AML-193 (cell line): ENCODE measurements around the gene KIF26B.

Experiments used
- DNase-seq, 2 experiments: peaks; one replicate each; lab custom pipeline; 2025; lab: John Stamatoyannopoulos, UW

Gene KIF26B

DNA sequence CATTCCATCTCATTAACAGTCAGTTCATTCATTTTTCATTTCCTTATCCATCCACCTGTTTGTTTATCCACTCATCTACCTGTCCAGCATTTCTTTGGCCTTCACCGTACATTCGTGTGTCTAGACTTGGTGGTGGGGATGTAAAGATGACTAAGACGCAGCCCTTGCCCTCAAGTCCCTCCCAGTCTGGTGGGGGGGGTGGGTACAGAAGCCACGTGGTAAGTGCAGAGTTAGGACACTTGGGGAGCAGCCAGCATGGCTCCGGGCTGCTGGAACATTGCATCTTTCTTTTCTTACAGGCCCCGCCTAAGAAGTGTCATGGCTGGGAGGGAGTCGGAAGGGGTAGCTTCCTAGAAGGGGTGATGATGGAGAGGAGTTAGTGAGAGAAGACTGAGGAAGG, 17.2 kb downstream of the KIF26B start:
- no peak for DNase-seq

DNA sequence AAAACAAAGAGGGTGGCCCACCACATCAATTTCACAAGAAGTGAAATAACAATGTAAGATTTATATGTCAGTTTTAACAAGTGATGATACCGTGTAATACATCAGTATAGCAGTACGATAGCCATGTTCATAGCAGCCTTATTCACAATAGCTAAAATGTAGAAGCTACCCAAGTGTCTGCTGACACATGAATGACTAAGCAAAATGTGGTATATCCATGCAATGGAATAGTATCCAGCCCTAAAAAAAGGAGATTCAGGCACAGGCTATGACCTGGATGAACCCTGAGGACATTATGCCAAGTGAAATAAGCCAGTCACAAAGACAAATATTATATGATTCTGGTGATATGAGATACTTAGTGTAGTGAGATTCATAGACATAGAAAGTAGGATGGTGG, 18.0 kb downstream of the KIF26B start:
- no peak for DNase-seq

DNA sequence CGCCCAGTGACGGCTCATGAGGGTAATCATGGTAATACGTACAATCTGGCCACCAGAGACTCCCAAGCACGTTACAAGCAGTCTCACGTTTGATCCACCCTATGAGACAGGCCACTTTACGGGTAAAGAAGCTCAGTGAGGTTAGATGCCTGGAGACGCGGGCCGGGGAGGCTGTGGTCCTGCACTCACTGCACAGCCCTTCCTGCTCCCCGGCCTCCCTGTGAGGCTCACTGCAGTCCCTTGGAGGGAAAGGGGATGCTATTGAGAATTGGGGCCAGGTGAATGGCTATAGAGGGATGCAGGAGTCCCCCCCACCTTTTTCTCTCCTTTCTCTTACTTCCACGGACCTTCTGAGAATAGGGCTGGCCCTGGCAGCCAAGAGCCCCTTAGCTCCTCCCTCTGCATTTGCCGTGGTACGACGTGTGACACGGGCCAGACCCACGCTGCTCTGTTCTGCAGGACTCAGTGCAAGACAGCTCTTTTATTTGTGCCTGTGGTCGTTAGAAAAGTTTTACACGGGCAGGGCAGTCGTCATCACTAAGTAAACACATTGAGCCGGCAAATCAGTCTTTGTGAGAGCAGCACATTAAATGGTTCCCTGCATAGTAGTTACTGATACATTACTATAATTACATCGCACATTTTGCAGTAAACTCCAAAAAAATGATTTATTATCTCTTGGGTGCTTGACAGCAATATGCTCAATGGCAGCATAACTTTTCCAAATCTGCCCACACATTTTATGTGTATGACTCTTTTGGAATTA, 18.8 kb downstream of the KIF26B start:
- no peak for DNase-seq

DNA sequence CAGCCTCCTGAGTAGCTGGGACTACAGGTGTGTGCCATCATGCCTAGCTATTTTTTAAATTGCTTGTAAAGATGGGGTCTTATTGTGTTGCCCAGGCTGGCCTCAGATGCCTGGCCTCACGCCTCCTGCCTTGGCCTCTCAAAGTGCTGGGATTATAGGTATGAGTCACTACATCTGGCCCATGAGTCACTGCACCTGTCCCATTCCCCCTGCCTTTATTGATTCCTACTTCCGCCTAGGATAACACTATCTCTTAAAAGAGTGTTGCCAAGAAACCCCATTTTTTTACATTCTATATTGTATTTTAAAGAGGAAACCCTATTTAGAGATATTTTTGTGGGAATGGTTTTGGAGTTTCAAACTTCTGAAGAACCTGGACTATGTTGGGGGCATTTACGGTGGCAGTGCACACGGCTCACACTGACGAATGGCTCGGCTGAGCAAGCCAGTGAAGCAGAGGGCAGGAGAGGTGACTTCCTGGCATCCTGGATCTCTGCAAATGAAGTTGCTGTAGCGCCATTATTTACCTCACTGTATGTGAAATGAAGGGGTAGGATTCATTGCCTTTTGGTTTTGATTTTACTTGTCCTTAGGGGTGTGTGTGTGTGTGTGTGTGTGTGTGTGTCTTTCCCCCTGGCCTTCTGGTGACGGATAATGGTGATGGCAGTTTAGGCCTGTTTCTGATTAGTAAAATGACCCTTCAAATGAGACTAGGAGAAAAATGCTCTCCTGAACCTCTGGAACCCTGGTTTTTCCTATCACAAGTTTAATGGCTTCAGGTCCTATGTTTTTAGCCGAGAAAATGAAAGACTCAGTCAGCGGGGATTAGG, 22.5 kb downstream of the KIF26B start:
- no peak for DNase-seq

DNA sequence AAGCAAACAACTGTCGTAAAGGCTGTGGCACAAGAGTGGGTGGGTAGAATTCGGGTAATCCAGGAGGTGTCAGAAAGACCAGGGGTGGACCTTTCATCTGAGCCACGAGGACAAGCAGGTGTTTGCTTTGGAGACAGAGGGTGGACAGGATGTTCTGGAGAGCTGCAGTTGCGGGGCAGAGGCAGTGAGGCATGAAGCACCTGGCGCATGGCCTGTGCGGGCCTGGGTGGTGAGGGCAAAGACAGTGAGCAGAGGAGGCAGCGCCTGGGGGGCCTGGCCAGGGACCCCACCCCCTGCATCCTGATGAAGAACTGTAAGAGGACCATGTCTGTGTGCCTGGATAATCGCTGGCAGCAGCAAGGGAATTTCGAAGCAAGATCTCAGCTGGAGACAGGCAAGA, 24.9 kb downstream of the KIF26B start:
- DNase-seq, result no peak

DNA sequence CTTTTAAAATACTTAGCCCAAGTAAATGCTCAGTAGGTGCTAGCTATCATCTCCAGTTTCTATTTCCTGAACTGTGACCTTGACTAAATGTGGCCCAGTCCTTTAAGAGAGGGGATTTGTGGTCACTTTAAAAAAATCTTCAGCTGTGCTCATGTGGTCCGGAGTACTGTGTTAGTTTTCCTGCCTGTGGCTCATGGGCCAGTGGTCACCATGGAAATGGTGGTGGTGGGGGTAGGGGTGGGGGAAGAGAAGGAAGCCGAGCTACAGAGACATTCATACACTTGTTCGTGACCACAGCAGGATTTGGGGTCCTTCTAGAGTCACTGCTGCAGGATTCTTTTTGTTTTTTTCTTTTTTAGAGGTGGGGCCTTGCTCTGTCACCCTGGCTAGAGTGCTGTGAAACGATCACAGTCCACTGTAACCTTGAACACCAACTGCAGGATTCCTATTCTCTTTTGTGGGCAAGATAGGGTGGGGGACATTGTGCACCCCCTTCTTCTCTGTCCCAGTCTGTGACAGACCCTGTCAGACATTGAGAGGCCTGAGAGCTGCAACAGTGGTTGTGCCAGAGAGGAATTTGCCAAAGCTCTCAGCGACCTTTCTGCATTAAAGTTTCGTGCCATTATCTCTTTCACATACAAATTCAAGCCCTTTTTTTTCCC, 25.8 kb downstream of the KIF26B start:
- DNase-seq, result no peak

DNA sequence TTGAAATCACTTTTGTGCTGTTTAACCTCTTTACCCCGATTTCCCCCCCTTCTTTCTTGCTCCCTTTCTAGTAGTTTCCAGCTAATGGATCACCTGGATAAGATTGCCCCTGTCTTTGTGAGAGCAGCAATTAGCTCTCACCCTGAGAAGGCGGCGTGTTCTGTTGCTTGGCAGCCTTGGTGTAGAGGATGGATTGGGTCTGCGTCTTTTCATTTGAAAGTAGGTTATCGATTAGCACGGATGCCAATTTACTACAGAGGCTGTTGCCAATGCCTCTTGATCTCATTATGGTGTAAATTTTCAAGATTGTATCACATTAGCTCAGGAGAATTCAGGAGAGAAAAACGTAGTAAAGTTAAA, 26.4 kb downstream of the KIF26B start:
- no peak for DNase-seq

DNA sequence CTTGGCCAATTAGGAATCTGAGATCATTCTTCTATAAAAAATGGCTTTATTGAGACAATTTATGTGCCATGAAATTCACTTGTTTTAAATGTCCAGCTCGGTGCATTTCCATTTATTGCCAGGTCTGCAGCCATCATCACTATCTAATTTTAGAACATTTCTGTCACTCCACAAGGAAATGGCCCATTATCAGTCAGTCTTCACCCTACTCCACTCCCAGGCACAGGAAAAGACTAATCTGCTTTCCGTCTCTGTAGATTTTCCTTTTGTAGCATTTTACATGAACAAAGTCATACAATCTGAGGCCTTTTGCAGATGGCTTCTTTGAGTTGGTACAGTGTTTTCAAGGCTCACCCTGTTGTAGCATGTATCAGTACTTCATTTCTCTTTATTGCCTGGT, 27.2 kb downstream of the KIF26B start:
- no peak for DNase-seq

DNA sequence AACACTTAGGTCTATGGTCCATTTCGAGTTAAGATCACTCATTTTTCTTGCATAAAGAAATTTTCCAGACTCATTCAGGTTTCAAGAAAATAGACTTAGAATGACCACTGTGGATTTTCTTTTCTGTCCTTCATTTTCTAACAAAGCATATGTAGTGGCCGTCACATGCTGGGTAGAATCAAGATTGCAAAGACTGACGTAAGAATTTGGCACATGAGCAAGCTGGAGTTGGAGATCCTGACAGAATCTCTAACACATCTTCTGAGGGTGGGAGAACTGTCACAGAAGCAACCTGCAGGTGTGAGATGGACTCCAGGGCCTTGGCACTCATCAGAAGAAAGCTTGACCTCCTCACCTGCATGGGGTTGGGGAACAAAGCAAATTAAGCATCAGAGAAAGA, 28.6 kb downstream of the KIF26B start:
- DNase-seq, result no peak

DNA sequence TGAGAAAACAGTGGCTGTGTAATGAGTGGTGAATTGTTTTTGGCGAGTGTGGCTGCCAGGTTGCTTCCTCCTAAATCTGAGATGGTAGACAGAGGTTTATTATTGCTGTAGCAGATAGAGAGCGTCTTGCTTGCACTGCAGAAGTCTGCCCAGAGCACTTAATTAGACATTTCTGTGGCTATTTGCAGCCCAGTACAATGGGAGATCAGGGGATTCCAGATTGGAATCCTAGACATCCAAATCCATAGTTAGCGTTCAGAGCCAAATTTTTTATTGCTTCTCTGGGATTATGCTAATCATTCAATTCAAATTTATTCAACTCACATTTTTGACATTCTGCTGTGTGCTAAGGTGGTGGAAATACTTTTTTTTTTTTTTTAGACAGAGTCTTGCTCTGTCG, 30.0 kb downstream of the KIF26B start:
- DNase-seq, result no peak

DNA sequence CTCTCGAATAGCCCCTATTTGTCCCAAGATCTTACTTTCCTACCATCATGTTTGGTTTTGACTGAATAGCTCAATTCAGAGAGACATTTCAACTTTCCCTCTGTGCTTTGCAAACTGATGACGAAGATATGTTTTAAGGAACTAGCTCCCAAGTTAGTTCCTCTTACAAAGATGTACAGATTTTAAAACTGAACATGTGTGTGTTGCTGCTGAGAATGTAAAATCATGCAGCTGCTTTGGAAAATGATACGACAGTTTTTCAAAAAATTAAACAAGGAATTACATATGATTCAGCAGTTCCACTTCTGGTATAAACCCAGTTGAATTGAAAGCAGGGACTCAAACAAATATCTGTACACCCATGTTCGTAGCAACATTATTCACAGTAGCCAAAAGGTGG, 33.6 kb downstream of the KIF26B start:
- peak in 1 of 2 experiments; percentile 2 for DNase-seq

DNA sequence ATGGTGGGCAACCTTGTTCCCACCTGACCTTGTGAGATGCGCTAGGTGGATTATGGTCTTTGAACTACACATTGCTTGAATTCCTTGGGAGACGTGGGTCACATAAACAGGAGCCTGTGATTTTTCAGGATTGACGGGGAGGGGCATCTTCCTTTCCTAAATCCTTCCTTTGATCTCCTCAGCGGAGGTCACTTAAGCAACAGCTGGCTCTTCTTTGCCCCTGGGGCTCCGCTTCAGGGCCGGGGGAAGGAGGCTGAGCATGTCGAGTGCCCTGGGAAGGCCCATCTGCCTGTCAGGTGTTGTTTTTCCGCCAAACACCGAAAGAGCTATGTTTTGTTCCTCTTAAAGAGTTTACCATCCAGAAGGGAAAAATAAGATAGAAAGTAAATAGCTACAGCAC, 40.6 kb downstream of the KIF26B start:
- DNase-seq, result no peak

DNA sequence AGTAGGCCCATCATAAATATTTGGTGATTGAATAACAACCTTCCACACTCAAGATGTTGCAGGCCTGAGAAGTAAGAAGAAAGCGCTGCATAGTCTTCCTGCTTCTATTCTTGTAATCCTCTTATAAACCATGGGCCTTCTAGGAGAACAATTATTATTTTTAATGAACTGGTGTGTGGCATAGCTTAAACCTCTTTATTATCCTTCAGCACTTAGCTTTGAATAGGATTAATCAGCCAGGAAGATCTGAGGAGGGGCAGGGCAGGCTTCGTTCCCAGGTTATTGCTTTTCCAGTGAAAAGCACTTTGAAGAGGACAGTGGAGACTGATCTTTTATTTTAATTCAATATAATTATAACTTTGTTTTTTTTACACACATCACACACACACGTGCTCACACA, 42.3 kb downstream of the KIF26B start:
- DNase-seq, result no peak

DNA sequence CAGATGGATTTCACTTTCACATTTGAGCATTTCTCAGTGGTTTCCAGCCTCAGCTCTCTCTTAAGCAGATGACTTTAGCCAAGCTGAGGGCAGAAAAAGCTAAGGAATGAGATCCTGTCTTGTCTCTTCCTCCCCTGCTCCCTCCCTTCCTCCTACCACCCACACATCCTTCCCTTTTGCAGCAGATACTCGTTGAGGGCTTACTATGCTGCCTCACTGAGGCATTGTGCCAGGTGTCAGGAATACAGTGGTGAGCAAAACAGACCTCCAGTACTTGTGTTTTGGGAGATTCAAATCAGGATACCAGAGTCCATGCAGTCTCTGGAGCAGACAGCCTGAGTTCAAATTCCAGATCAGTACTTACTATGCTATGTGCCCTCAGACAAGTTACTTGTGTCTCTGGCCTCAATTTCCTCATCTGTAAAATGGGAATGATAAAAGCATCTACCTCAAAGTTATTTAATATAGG, 43.2 kb downstream of the KIF26B start:
- no peak for DNase-seq

DNA sequence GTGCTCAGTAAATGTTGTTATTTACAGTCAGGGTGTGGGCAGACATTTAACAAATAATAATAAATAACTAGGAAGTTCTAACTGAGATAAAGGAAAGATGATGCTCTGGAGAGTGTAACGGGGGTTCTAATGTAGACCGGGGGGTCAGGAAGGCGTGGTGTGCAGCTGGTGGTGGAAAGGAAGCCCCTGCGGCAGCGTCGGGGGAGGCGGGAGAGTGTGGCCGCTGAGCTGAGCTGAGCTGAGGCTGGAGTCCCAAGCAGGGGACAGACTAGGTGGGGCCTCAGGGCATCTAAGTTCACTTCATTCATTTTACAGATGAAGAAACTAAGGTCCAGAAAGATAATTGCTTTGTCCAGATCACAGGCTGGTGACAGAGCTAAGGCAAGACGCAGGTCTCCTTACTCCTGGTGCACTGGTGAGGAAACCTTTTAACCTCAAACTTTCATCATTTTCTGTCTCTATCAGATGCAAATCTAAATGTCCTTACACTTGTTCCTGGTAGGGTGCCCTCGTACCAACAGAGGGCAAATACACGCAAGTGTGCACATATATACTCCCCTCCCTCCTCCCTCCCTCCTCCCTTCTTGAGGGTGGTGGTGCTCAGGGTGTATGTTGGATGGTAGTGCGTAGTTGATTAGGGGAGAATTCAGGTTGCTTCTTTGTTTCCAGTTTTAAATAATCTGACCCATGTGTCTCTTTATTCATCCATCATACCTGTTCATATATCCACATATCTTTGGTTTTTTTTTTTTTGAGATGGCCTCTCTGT, 44.1 kb downstream of the KIF26B start:
- no peak for DNase-seq

DNA sequence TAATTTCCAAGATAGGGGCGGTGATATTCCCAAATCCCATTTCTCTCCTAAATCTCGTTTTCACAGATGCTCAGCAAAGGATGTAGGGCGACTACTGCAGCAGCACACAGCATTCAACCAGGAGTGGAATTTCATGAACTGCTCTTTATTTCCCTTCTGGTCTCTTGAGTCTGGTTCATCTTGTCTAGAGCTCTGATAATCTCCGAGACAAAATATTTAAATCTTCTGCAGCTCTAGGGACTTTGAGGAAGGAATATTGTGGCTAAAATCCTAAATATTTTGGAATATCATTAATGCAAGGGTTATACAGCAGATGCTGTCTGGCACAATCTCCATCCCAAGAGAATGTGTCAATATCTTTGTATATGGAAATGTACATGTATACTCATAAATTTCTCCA, 45.4 kb downstream of the KIF26B start:
- DNase-seq, result no peak

DNA sequence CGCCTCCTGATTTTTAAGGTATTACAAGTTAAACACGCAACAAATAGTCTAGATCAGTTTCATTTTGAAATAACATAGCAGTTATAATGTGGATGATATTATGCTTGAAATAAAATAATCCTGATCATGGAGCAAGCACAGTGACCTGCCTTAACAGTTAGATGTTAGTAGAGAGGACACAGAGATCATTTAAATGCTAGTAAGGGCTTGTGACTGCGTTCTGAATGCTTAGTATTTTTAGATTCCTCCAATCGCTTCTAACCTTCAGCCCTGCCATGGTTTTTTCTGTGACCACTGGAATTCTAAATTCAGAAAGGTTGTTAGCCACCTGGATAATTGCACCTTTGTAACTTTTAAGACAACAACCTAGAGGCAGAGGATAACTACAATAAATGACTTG, 46.4 kb downstream of the KIF26B start:
- DNase-seq, result no peak

DNA sequence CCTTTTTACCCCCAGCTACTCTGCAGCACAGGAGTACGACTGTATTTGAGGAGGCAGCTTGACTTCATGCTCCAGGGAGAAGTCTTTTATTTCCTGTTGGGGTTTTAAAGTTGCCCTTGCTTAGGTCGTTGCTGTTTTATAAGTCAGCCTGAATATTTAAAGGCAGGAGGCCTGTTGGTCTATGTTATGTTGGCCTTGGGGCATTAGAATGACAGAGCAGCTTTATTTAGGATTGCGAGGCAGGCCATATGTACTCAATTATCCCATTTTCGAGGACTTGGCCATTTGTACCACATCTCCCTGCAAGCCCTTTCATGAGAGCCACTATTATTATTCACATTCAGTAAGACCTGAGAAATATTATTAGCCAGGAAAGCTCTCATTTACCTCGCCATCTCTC, 47.0 kb downstream of the KIF26B start:
- no peak for DNase-seq

DNA sequence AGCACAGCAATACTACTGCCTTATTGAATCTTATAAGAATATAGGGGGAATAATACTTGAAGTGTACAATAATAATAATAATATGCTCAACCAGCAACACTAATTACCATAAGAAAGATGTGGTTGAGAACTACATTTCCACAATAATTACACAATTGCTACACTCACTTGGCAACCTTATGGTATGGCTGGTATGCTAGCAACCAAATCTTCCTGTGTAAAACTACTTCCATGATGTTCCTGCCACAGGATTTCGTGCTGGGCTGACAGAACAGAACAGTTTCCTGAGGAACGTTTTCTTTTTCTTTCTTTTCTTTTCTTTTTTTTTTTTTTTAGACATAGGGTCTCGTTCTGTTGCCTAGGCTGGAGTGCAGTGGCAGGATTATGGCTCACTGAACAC, 50.6 kb downstream of the KIF26B start:
- DNase-seq, result no peak

DNA sequence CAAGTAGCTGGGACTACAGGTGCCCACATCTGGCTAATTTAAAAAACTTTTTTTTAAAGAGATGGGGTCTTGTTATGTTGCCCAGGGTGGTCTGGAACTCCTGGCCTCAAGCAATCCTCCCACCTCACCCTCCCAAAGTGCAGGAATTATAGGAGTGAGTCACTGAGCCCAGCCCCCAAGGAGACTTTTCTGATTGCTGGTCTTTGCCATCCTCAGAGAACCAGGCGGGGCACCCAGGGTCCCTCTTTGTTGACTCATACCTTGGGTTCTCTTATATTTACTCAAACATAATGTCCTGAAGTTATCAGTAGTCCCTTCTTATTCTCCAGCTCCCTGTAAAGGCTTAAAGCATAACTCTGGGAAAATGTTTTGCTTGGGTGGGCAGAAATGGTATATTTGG, 51.1 kb downstream of the KIF26B start:
- no peak for DNase-seq

DNA sequence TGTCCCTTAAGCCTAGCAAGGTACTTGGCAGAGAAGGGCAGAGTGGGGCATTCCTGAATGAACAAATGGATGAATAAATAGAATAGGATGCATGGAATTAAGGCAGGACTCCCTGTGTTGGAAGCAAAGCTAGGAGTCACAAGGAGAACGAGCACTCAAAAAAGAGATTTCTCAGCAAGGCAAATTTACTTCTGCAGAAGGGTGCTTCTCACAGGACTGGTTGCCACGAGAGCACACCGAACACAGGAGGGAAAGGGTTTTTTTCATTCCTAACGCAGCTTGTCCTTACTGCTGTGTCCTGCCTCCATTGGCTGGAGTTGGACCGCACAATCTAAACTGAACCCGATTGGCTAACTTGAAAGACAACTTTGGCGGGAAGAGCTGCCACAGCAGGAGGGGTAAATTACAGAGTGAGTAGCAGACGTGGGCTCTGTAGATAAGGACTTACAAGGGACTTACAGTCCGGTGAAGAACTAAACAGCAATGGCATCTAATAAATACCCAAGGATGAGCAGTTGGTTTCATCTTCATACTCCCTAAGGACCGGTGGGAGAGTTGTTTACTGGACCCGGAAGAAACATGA, 52.4 kb downstream of the KIF26B start:
- DNase-seq, result no peak

DNA sequence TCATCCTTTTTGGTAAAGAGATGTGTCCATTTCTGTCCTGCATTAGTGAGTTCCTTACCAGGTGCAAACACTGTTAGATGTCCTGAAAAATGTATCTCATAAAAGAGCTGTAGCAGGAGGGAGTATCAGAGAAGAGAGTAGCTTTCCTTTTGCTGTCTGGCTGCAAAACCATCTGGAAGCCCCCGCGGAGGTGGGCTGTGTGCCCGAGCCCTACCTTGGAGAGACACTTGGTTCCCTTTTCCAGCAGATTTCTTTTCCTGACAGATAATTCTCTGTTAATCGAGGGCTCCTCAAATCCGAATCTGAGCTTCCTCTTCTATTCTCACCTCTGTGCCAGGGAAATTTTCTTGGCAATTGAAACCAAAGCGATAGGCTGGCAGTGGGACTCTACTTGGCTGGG, 53.0 kb downstream of the KIF26B start:
- DNase-seq, result no peak
